BJ (cell line): ENCODE measurements around the gene C1QTNF2. TPM values are rescaled to one million over a fixed set of nuclear protein-coding genes. Genes with fewer than 3 reads are reported as not detected.
A peak's percentile ranks its signal among the peaks of the same experiment; 100 is the strongest.

Experiments
- CTCF ChIA-PET: fragments of 350-600 bp; formaldehyde crosslinking; extraction: SDS; loops from one replicate; lab custom pipeline; 2021; ENCODE audit warnings: antibody characterized with exemption, inconsistent platforms; lab: Yijun Ruan, JAX
- POLR2A ChIA-PET: fragments of 300-600 bp; sonication (Branson Sonifier 250); formaldehyde crosslinking; extraction: SDS; loops from one replicate; lab custom pipeline; 2021; ENCODE audit warnings: antibody characterized with exemption; lab: Charles Lee
- DNase-seq: peaks from one replicate; pipeline ENCODE4 v3.0.0-alpha.2; 2011; ENCODE audit warnings: low read depth
- H3K27me3 ChIP-seq: 2 replicates; pipeline ENCODE4 v1.6.0; 2011; ENCODE audit warnings: low read length; ENCODE audit not compliant: control insufficient read depth, insufficient read depth
- H3K36me3 ChIP-seq: 2 replicates; pipeline ENCODE4 v1.5.1; 2011; ENCODE audit warnings: low read length; ENCODE audit not compliant: control insufficient read depth, insufficient read depth
- H3K4me3 ChIP-seq: 2 replicates; pipeline ENCODE4 v1.5.1; 2011; ENCODE audit warnings: low read depth, mild to moderate bottlenecking, control low read depth, low read length
- polyA plus RNA-seq: library from polyadenylated mRNA; depleted of rRNA; stranded (reverse); fragments of >200 nt; gene quantifications from 2 replicates; pipeline ENCODE4 v1.2.3, GENCODE V29; 2011
- TF ChIP-seq, protein P1 (sequence below): IDR thresholded peaks from 2 replicates; pipeline ENCODE4 v1.5.1; 2011; ENCODE audit warnings: low read depth, mild to moderate bottlenecking, control low read depth, inconsistent platforms, low read length, moderate library complexity; ENCODE audit not compliant: insufficient read depth

C1QTNF2 gene
- polyA plus RNA-seq, 1 experiment = 0.98 TPM

DNA sequence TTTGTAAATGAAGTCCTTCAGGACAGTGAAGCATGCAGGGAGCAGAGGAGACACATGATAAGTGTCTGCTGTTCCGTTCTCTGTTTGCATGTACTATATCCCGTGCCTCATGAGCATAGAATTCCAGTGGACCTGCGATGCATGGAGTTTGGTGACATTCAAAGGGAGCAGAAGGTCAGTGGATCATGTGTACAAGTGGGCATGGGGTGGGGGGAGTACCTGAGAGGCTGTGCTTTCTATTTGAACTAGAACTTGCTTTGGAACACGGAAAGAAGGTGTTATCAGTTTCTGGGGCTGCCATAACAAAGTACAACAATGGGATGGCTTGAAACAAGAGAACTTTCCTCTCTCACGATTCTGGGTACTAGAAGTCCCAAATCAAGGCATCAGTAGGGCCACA is 53.0 kb downstream of the C1QTNF2 start:
- Histone ChIP-seq H3K36me3 (no peaks in the 10 kb centered on the region), H3K27me3 (peaks cover 10% of the 10 kb centered on the region), H3K4me3 (no peak overlapping the region)
- DNase-seq = no peak
- ChIA-PET POLR2A (no interaction called here), CTCF (no interaction called here)
- TF ChIP-seq, protein P1, sequence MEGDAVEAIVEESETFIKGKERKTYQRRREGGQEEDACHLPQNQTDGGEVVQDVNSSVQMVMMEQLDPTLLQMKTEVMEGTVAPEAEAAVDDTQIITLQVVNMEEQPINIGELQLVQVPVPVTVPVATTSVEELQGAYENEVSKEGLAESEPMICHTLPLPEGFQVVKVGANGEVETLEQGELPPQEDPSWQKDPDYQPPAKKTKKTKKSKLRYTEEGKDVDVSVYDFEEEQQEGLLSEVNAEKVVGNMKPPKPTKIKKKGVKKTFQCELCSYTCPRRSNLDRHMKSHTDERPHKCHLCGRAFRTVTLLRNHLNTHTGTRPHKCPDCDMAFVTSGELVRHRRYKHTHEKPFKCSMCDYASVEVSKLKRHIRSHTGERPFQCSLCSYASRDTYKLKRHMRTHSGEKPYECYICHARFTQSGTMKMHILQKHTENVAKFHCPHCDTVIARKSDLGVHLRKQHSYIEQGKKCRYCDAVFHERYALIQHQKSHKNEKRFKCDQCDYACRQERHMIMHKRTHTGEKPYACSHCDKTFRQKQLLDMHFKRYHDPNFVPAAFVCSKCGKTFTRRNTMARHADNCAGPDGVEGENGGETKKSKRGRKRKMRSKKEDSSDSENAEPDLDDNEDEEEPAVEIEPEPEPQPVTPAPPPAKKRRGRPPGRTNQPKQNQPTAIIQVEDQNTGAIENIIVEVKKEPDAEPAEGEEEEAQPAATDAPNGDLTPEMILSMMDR = no peak

GRCh38 chr5:160315968-160316367 is 54.5 kb downstream of the C1QTNF2 start:
- no peak for DNase-seq
- Histone ChIP-seq H3K36me3 (no peaks in the 10 kb centered on the region), H3K27me3 (peaks cover 17% of the 10 kb centered on the region), H3K4me3 (no peak overlapping the region)
- ChIA-PET CTCF (interaction anchor here (0.7 kb wide), 1 partner anchor 11 kb away, joined by 3 read pairs; no protein-coding TSS in a partner anchor), POLR2A (no interaction called here)
- TF ChIP-seq, protein P1 = no peak

DNA sequence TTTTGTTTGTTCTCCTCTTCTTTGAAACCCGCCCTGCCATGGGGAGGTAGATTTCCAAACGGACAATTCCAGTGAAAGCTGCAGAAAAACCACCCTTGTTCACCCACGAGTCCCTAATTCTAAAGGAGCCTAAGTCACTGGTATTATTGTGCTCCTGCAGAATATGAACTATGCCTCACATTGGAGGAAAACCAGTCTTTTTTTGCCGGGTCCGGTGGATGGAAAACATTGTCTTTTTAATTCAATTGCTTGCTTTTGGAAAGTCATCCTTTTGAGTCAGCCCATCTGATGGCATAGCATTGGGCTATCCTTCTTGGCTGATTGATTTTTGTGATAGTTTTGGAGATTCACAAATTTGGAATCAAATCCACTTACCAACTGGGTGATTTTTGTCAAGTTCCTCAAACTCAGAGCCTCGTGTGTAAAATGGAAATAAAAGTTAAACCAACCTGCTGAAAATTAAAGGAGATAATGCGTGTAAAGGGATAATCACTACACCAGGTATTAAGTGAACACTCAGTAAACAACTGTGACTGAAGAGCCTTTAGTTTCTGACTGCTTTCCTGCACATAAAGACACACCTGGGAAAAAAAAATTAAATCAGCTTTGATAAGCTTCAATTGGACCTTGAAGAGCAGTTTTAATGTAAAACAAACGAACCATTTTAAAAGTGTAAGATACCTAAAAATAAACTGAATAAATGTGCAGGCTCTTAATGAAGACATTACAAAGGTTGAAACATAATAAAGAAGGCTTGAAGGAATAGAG is 57.3 kb downstream of the C1QTNF2 start:
- DNase-seq = no peak
- Histone ChIP-seq H3K4me3 (peak overlapping the region; percentile 50; the same call in 1 of the 2 replicates), H3K27me3 (peaks cover 21% of the 10 kb centered on the region), H3K36me3 (no peaks in the 10 kb centered on the region)
- ChIA-PET POLR2A (interaction anchor here (1.0 kb wide), 1 partner anchor 13 kb away, joined by 3 read pairs; no protein-coding TSS in a partner anchor), CTCF (no interaction called here)
- TF ChIP-seq, protein P1 = no peak

DNA sequence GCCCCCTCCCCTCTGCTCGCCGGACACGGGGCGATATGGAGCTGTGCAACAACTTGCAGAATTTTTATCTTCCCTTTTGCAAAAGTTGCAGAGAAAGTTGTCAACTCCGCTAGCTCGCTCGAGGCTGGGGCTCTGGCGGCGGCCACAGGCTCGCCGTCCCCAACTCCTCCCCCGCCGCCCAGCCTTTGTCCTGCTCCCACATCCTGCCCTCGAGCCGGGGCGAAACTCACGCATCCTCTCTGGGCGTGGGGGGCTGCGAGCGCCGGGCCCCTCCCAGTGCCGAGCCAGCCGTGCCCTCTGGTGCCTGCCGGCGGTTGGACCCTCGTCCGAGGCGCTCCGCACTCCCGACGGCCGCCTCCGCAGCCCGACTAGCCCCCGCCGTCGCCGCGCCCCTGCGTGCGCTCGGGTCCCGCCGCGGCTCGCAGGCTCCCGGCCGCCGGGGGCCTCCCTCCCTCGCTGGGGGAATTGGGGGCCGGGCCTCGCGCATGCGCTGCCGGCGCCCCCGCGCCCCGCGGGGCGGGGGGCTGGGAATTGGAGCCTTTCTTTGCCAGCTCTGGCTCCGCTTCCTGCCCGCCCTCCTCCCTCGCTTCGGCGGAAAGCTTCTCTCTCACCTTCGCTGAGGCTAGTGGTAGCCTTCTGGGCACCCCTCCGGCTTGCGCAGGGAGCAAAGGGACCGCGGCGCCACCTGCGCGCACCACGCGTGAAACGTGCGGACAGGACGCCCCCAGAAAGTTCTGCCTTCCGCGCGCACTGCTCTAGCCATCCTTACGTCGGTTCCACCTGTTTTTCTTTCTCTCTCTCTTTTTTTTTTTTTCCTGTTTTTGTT is 58.1 kb downstream of the C1QTNF2 start, which contains the start of gene CCNJL:
TSS of gene CCNJL (minus strand) at position 431 of the 826 bp plus-strand sequence. CDS start 641 bp downstream, outside the sequence.
- CTCF ChIA-PET = no interaction called here
- TF ChIP-seq, protein P1 = no peak
- DNase-seq = no peak
- Histone ChIP-seq H3K4me3 (peak within 1 kb of the TSS; percentile 50), H3K27me3 (peaks cover 21% of the 10 kb centered on the region), H3K36me3 (no peaks in the 10 kb centered on the region)
- POLR2A ChIA-PET = interaction anchor here (1.0 kb wide), 1 partner anchor 12 kb away, joined by 3 read pairs; no protein-coding TSS in a partner anchor
